Sciatic nerve (tissue), 2 donors: ENCODE measurements around the gene MAPRE2. TPM values are rescaled to one million over a fixed set of nuclear protein-coding genes. Genes with fewer than 3 reads are reported as not detected.

Source experiments
- ATAC-seq: fragments of 200-7000 bp; cut with Tn5 transposase; one replicate; pipeline ENCODE4 v1.9.1; 2020; ENCODE audit warnings: mild to moderate bottlenecking, moderate library complexity
- DNase-seq: peaks from one replicate; pipeline ENCODE4 v3.0.0-alpha.2; 2020; ENCODE audit warnings: low spot score
- intact Hi-C: fragments of 100-400 bp; cut with DNase I; formaldehyde crosslinking; loops from one replicate; pipeline ENCODE4 v1.14.2; 2022
- total RNA-seq: library from RNA; stranded (reverse); fragmentation: NEBNext Ultra II Directional; extraction: Animal tissue kit (Norgen Biotek cat#: 25700); gene quantifications from one replicate; pipeline ENCODE4 v1.2.1, GENCODE V29; 2021
- donor health status: DM: no; HTN: no; CAD: no.
- donor health status: DM: no; HTN: no; CAD: no.

Gene MAPRE2
- total RNA-seq, 1 donor from 2014 or later: 51.8 TPM

GRCh38 chr18:35029770-35030169 is 11.4 kb upstream of the MAPRE2 start:
- DNase-seq: no peak

GRCh38 chr18:35030277-35030989 is 10.8 kb upstream of the MAPRE2 start:
- ATAC-seq (no peak), DNase-seq (no peak)
- intact Hi-C loops: no loop called here

More at GRCh38 chr18:35029770-35030169, 11.4 kb upstream of the MAPRE2 start:
- intact Hi-C loops: no loop called here
- ATAC-seq: peak; percentile 56

GRCh38 chr18:35032113-35032512 is 9.1 kb upstream of the MAPRE2 start:
- DNase-seq (no peak), ATAC-seq (no peak)
- intact Hi-C loops: no loop called here

- intact Hi-C loops: no loop called here
- DNase-seq: no peak
- ATAC-seq: no peak
These were observed 3.2 kb upstream of the MAPRE2 start for GRCh38 chr18:35038029-35038428.

- ATAC-seq (no peak), DNase-seq (no peak)
- intact Hi-C loops: no loop called here
These were observed 2.2 kb upstream of the MAPRE2 start for GRCh38 chr18:35038881-35039491.

- intact Hi-C loops: loop anchor here (5.0 kb wide), 1 partner anchor 688 kb away; no protein-coding TSS in a partner anchor
- DNase-seq (no peak), ATAC-seq (no peak)
These were observed 600 bp upstream of the MAPRE2 start for GRCh38 chr18:35040638-35040987.

GRCh38 chr18:35041815-35042387 is 688 bp downstream of the MAPRE2 start:
- DNase-seq (no peak), ATAC-seq (peak; percentile 1)
- intact Hi-C loops: loop anchor here (5.0 kb wide), 1 partner anchor 690 kb away; no protein-coding TSS in a partner anchor

- ATAC-seq (no peak), DNase-seq (no peak)
- intact Hi-C loops: loop anchor here (5.0 kb wide), 1 partner anchor 690 kb away; no protein-coding TSS in a partner anchor
These were observed 1.3 kb downstream of the MAPRE2 start for GRCh38 chr18:35042389-35043071.

GRCh38 chr18:35043207-35043606 is 2.0 kb downstream of the MAPRE2 start:
- intact Hi-C loops: loop anchor here (5.0 kb wide), 1 partner anchor 691 kb away; no protein-coding TSS in a partner anchor
- DNase-seq (no peak), ATAC-seq (no peak)

GRCh38 chr18:35045121-35045520 is 3.9 kb downstream of the MAPRE2 start:
- ATAC-seq (no peak), DNase-seq (no peak)
- intact Hi-C loops: no loop called here

- DNase-seq (no peak), ATAC-seq (no peak)
- intact Hi-C loops: no loop called here
These were observed 4.6 kb downstream of the MAPRE2 start for GRCh38 chr18:35045806-35046205.

GRCh38 chr18:35047697-35048292 is 6.6 kb downstream of the MAPRE2 start:
- intact Hi-C loops: no loop called here
- no peak for ATAC-seq
- DNase-seq: no peak

GRCh38 chr18:35049111-35050027 is 8.2 kb downstream of the MAPRE2 start:
- DNase-seq: no peak
- intact Hi-C loops: no loop called here
- no peak for ATAC-seq

GRCh38 chr18:35050028-35050546 is 8.9 kb downstream of the MAPRE2 start:
- intact Hi-C loops: no loop called here
- ATAC-seq (peak; percentile 26), DNase-seq (no peak)

GRCh38 chr18:35050705-35051195 is 9.5 kb downstream of the MAPRE2 start:
- ATAC-seq: peak; percentile 93
- DNase-seq: no peak
- intact Hi-C loops: no loop called here

GRCh38 chr18:35051641-35052377 is 10.6 kb downstream of the MAPRE2 start:
- intact Hi-C loops: no loop called here
- ATAC-seq (no peak), DNase-seq (no peak)

GRCh38 chr18:35054401-35054800 is 13.2 kb downstream of the MAPRE2 start:
- no peak for ATAC-seq
- no peak for DNase-seq
- intact Hi-C loops: no loop called here
